HG03175 (cell line): ENCODE data around the gene SYNC.

Source experiments
- ATAC-seq: cut with Tn5 transposase; IDR thresholded peaks from one replicate; pipeline ENCODE4 v1.9.1; 2021; ENCODE audit warnings: mild to moderate bottlenecking, moderate library complexity; ENCODE audit not compliant: unreplicated experiment

Gene SYNC

GRCh38 chr1:32702599-32703478 lies at the start of gene SYNC:
TSS of gene SYNC (minus strand) at chr1:32702770. CDS start at chr1:32702660, 110 bp downstream.
- no peak for ATAC-seq

- no peak for ATAC-seq
These were observed 47.2 kb upstream of the SYNC start for GRCh38 chr1:32749771-32750170.

GRCh38 chr1:32749332-32749731 lies 46.8 kb upstream of the SYNC start:
- ATAC-seq = no peak

- no peak for ATAC-seq
These were observed 46.4 kb upstream of the SYNC start for GRCh38 chr1:32748926-32749325.

- ATAC-seq = no peak
These were observed 45.8 kb upstream of the SYNC start for GRCh38 chr1:32748348-32748747.

- no peak for ATAC-seq
These were observed 43.6 kb upstream of the SYNC start for GRCh38 chr1:32746130-32746529.

GRCh38 chr1:32744071-32744425 lies 41.5 kb upstream of the SYNC start:
- no peak for ATAC-seq

GRCh38 chr1:32743380-32744070 lies 41.0 kb upstream of the SYNC start:
- ATAC-seq = no peak

- no peak for ATAC-seq
These were observed 40.4 kb upstream of the SYNC start for GRCh38 chr1:32742956-32743355.

GRCh38 chr1:32742199-32742947 lies 39.8 kb upstream of the SYNC start:
- ATAC-seq = no peak

GRCh38 chr1:32741413-32742198 lies 39.0 kb upstream of the SYNC start:
- no peak for ATAC-seq

- ATAC-seq = no peak
These were observed 38.5 kb upstream of the SYNC start for GRCh38 chr1:32741059-32741412.

GRCh38 chr1:32736812-32737791 lies 34.5 kb upstream of the SYNC start:
- no peak for ATAC-seq

GRCh38 chr1:32733582-32734321 lies 31.2 kb upstream of the SYNC start:
- no peak for ATAC-seq

GRCh38 chr1:32729254-32730046 lies 26.9 kb upstream of the SYNC start:
- ATAC-seq = no peak

GRCh38 chr1:32728413-32729077 lies 26.0 kb upstream of the SYNC start:
- no peak for ATAC-seq

- ATAC-seq = no peak
These were observed 25.3 kb upstream of the SYNC start for GRCh38 chr1:32727876-32728275.

- ATAC-seq = no peak
These were observed 23.0 kb upstream of the SYNC start for GRCh38 chr1:32725615-32725982.
